Astrocyte (in vitro differentiated cells and primary cell): ENCODE data around the gene GRIA1. TPM values are rescaled to one million over a fixed set of nuclear protein-coding genes. Genes with fewer than 3 reads are reported as not detected.

Experiments used
- DNase-seq: peaks from one replicate; pipeline ENCODE4 v3.0.0-alpha.2; 2010; ENCODE audit warnings: low read depth
- FAIRE-seq: peaks from 2 replicates; lab custom pipeline; 2011; peaks lifted over from hg19 to GRCh38; lab: Jason Lieb, UNC
- H2AFZ ChIP-seq: 2 replicates; pipeline ENCODE4 v1.6.0; 2012; ENCODE audit warnings: low read depth, low read length, inconsistent platforms
- H3K27ac ChIP-seq: 2 replicates; pipeline ENCODE4 v1.5.1; 2011; ENCODE audit warnings: low read depth, low read length, inconsistent platforms
- H3K27me3 ChIP-seq: 2 replicates; pipeline ENCODE4 v1.6.0; 2011; ENCODE audit warnings: low read length, inconsistent platforms; ENCODE audit not compliant: insufficient read depth
- H3K36me3 ChIP-seq: 2 replicates; pipeline ENCODE4 v1.5.1; 2011; ENCODE audit warnings: low read length, inconsistent platforms; ENCODE audit not compliant: insufficient read depth
- H3K4me1 ChIP-seq: 2 replicates; pipeline ENCODE4 v1.5.1; 2011; ENCODE audit warnings: low read length, inconsistent platforms; ENCODE audit not compliant: insufficient read depth
- H3K4me2 ChIP-seq: 2 replicates; pipeline ENCODE4 v1.6.0; 2012; ENCODE audit warnings: low read length, inconsistent platforms
- H3K4me3 ChIP-seq: 2 replicates; pipeline ENCODE4 v1.5.1; 2011; ENCODE audit warnings: low read depth, mild to moderate bottlenecking, low read length, inconsistent platforms; ENCODE audit not compliant: insufficient read depth
- H3K79me2 ChIP-seq: 2 replicates; pipeline ENCODE4 v1.6.0; 2012; ENCODE audit warnings: mild to moderate bottlenecking, low read length, inconsistent platforms; ENCODE audit not compliant: insufficient read depth
- H3K9ac ChIP-seq: 2 replicates; pipeline ENCODE4 v1.6.0; 2012; ENCODE audit warnings: mild to moderate bottlenecking, low read length, inconsistent platforms
- H3K9me3 ChIP-seq: 2 replicates; pipeline ENCODE4 v1.5.1; 2012; ENCODE audit warnings: low read depth, mild to moderate bottlenecking, low read length, inconsistent platforms; ENCODE audit not compliant: insufficient read depth
- H4K20me1 ChIP-seq: 2 replicates; pipeline ENCODE4 v1.6.0; 2012; ENCODE audit warnings: low read length, inconsistent platforms; ENCODE audit not compliant: insufficient read depth
- H3K27ac Mint-ChIP-seq: one replicate; pipeline ENCODE4 v1.8.0; 2021; ENCODE audit warnings: mild to moderate bottlenecking, mixed read lengths; ENCODE audit not compliant: unreplicated experiment
- H3K27me3 Mint-ChIP-seq: one replicate; pipeline ENCODE4 v1.8.0; 2021; ENCODE audit warnings: low read depth, mixed read lengths; ENCODE audit not compliant: unreplicated experiment
- H3K36me3 Mint-ChIP-seq: one replicate; pipeline ENCODE4 v1.8.0; 2021; ENCODE audit warnings: low read depth, mixed read lengths; ENCODE audit not compliant: unreplicated experiment
- H3K4me1 Mint-ChIP-seq: one replicate; pipeline ENCODE4 v1.8.0; 2021; ENCODE audit warnings: low read depth, mixed read lengths; ENCODE audit not compliant: unreplicated experiment
- H3K4me3 Mint-ChIP-seq: one replicate; pipeline ENCODE4 v1.8.0; 2021; ENCODE audit warnings: mild to moderate bottlenecking, moderate library complexity, mixed read lengths; ENCODE audit not compliant: unreplicated experiment
- H3K9me3 Mint-ChIP-seq: one replicate; pipeline ENCODE4 v1.8.0; 2021; ENCODE audit warnings: mild to moderate bottlenecking, mixed read lengths; ENCODE audit not compliant: unreplicated experiment
- CTCF ChIP-seq: IDR thresholded peaks from 2 replicates; pipeline ENCODE4 v1.5.1; 2011; ENCODE audit warnings: low read depth, mild to moderate bottlenecking, inconsistent platforms, low read length, moderate library complexity; ENCODE audit not compliant: insufficient read depth
- EZH2 ChIP-seq: IDR thresholded peaks from 2 replicates; pipeline ENCODE4 v1.6.1; 2012; ENCODE audit warnings: mild to moderate bottlenecking, low read length, inconsistent platforms; ENCODE audit not compliant: insufficient read depth
- total RNA-seq: library from RNA; stranded (reverse); gene quantifications from 2 replicates; pipeline ENCODE4 v1.2.1, GENCODE V29; 2021

GRIA1 gene
- total RNA-seq, 1 donor from 2014 or later, result 5.4 TPM

GRCh38 chr5:153598099-153598498, 107.6 kb downstream of the GRIA1 start:
- H3K4me3 ChIP-seq, result no peak overlapping the region
- DNase-seq (no peak), FAIRE-seq (no peak)
- no peak overlapping the region for H3K4me2 ChIP-seq
- H3K27me3 ChIP-seq, result no peaks in the 10 kb centered on the region
- no peaks in the 10 kb centered on the region for H3K36me3 ChIP-seq
- H3K9me3 ChIP-seq, result no peaks in the 10 kb centered on the region
- no peaks in the 10 kb centered on the region for H4K20me1 ChIP-seq
- H3K79me2 ChIP-seq, result no peaks in the 10 kb centered on the region
- no peaks in the 10 kb centered on the region for H3K4me1 ChIP-seq
- H3K36me3 Mint-ChIP-seq, result no peaks in the 10 kb centered on the region
- no peak for TF ChIP-seq EZH2
- no peak for TF ChIP-seq CTCF
- no peak overlapping the region for H2AFZ ChIP-seq
- peaks cover 5% of the 10 kb centered on the region for H3K4me1 Mint-ChIP-seq
- H3K4me3 Mint-ChIP-seq, result no peak overlapping the region
- peaks cover 4% of the 10 kb centered on the region for H3K27me3 Mint-ChIP-seq
- H3K27ac Mint-ChIP-seq, result no peak overlapping the region
- no peak overlapping the region for H3K9ac ChIP-seq
- H3K27ac ChIP-seq, result no peak overlapping the region
- H3K9me3 Mint-ChIP-seq, result no peaks in the 10 kb centered on the region

- Histone ChIP-seq H3K4me3 (no peak overlapping the region), H3K9me3 (no peaks in the 10 kb centered on the region), H3K4me1 (no peaks in the 10 kb centered on the region), H4K20me1 (no peaks in the 10 kb centered on the region), H2AFZ (no peak overlapping the region), H3K9ac (no peak overlapping the region), H3K27me3 (no peaks in the 10 kb centered on the region), H3K36me3 (no peaks in the 10 kb centered on the region), H3K27ac (no peak overlapping the region), H3K79me2 (no peaks in the 10 kb centered on the region), H3K4me2 (no peak overlapping the region)
- TF ChIP-seq EZH2, result no peak
- no peak for TF ChIP-seq CTCF
- peaks cover 1% of the 10 kb centered on the region for H3K9me3 Mint-ChIP-seq
- FAIRE-seq (no peak), DNase-seq (no peak)
- H3K4me3 Mint-ChIP-seq, result no peak overlapping the region
- H3K4me1 Mint-ChIP-seq, result peaks cover 4% of the 10 kb centered on the region
- H3K36me3 Mint-ChIP-seq, result no peaks in the 10 kb centered on the region
- peaks cover 4% of the 10 kb centered on the region for H3K27me3 Mint-ChIP-seq
- no peak overlapping the region for H3K27ac Mint-ChIP-seq
Observed at GRCh38 chr5:153601377-153601776, 110.9 kb downstream of the GRIA1 start.

GRCh38 chr5:153605386-153605785, 114.9 kb downstream of the GRIA1 start:
- no peak for TF ChIP-seq CTCF
- no peak for TF ChIP-seq EZH2
- peaks cover 4% of the 10 kb centered on the region for H3K4me1 Mint-ChIP-seq
- Histone ChIP-seq H4K20me1 (no peaks in the 10 kb centered on the region), H3K9me3 (no peaks in the 10 kb centered on the region), H3K27me3 (no peaks in the 10 kb centered on the region), H3K9ac (no peak overlapping the region), H3K36me3 (no peaks in the 10 kb centered on the region), H3K4me2 (no peak overlapping the region), H3K27ac (no peak overlapping the region), H3K4me3 (no peak overlapping the region), H3K79me2 (no peaks in the 10 kb centered on the region), H2AFZ (no peak overlapping the region), H3K4me1 (no peaks in the 10 kb centered on the region)
- no peak overlapping the region for H3K4me3 Mint-ChIP-seq
- H3K36me3 Mint-ChIP-seq, result no peaks in the 10 kb centered on the region
- DNase-seq (no peak), FAIRE-seq (no peak)
- peaks cover 1% of the 10 kb centered on the region for H3K9me3 Mint-ChIP-seq
- peaks cover 4% of the 10 kb centered on the region for H3K27me3 Mint-ChIP-seq
- no peak overlapping the region for H3K27ac Mint-ChIP-seq
